KMS-11 (cell line): ENCODE data around the gene HEPACAM.

Source experiments
- H2AFZ ChIP-seq: fragments of 200-600 bp; sonication (generic); 2 replicates; pipeline ENCODE4 v1.6.1; 2016; ENCODE audit warnings: antibody characterized with exemption, mixed run types, low read depth
- H3K27ac ChIP-seq: fragments of 200-600 bp; sonication (generic); 2 replicates; pipeline ENCODE4 v1.6.1; 2016; ENCODE audit warnings: mild to moderate bottlenecking, mixed run types
- H3K27me3 ChIP-seq: fragments of 200-600 bp; sonication (generic); 2 replicates; pipeline ENCODE4 v1.6.1; 2017; ENCODE audit warnings: mild to moderate bottlenecking, low read depth, mixed run types, moderate library complexity; ENCODE audit not compliant: insufficient read depth
- H3K36me3 ChIP-seq: fragments of 200-600 bp; sonication (generic); 2 replicates; pipeline ENCODE4 v1.6.1; 2017; ENCODE audit warnings: mild to moderate bottlenecking, mixed run types; ENCODE audit not compliant: insufficient read depth
- H3K4me1 ChIP-seq: fragments of 200-600 bp; sonication (generic); 2 replicates; pipeline ENCODE4 v1.6.1; 2016; ENCODE audit warnings: mild to moderate bottlenecking, low read depth, mixed run types; ENCODE audit not compliant: poor library complexity, severe bottlenecking
- H3K4me2 ChIP-seq: fragments of 200-600 bp; sonication (generic); 2 replicates; pipeline ENCODE4 v1.7.0; 2016; ENCODE audit warnings: mild to moderate bottlenecking, mixed run types
- H3K4me3 ChIP-seq: fragments of 200-600 bp; sonication (generic); IDR thresholded peaks from 2 replicates; pipeline ENCODE4 v1.6.1; 2017; ENCODE audit warnings: low read depth, low read length, mixed read lengths; ENCODE audit not compliant: insufficient read depth
- H3K79me2 ChIP-seq: fragments of 200-600 bp; sonication (generic); 2 replicates; pipeline ENCODE4 v1.6.1; 2016; ENCODE audit warnings: low read depth, mixed run types; ENCODE audit not compliant: insufficient read depth
- H3K9ac ChIP-seq: fragments of 200-600 bp; sonication (generic); 2 replicates; pipeline ENCODE4 v1.6.1; 2016; ENCODE audit warnings: mild to moderate bottlenecking, mixed run types
- H4K20me1 ChIP-seq: fragments of 200-600 bp; sonication (generic); 2 replicates; pipeline ENCODE4 v1.6.1; 2016; ENCODE audit warnings: mild to moderate bottlenecking, mixed run types; ENCODE audit not compliant: insufficient read depth
- CTCF ChIP-seq: fragments of 200-600 bp; sonication (generic); conservative IDR thresholded peaks from 2 replicates; pipeline ENCODE4 v1.6.1; 2017; ENCODE audit warnings: low read depth, mild to moderate bottlenecking, antibody characterized with exemption, low read length, moderate library complexity, mixed read lengths

HEPACAM gene

GRCh38 chr11:124880958-124881357 lies 54.9 kb downstream of the HEPACAM start:
- H3K27me3 ChIP-seq, result no peaks in the 10 kb centered on the region
- H3K4me3 ChIP-seq, result no peak overlapping the region
- no peak overlapping the region for H3K9ac ChIP-seq
- H3K4me1 ChIP-seq, result no peaks in the 10 kb centered on the region
- no peaks in the 10 kb centered on the region for H3K36me3 ChIP-seq
- no peak for TF ChIP-seq CTCF
- no peaks in the 10 kb centered on the region for H3K79me2 ChIP-seq
- no peak overlapping the region for H2AFZ ChIP-seq
- H3K4me2 ChIP-seq, result no peak overlapping the region
- H4K20me1 ChIP-seq, result no peaks in the 10 kb centered on the region
- no peak overlapping the region for H3K27ac ChIP-seq

GRCh38 chr11:124880290-124880611 lies 55.6 kb downstream of the HEPACAM start:
- TF ChIP-seq CTCF, result no peak
- no peaks in the 10 kb centered on the region for H3K36me3 ChIP-seq
- H3K27me3 ChIP-seq, result no peaks in the 10 kb centered on the region
- H3K4me2 ChIP-seq, result no peak overlapping the region
- H3K27ac ChIP-seq, result no peak overlapping the region
- H3K9ac ChIP-seq, result no peak overlapping the region
- no peaks in the 10 kb centered on the region for H4K20me1 ChIP-seq
- H3K79me2 ChIP-seq, result no peaks in the 10 kb centered on the region
- H3K4me3 ChIP-seq, result no peak overlapping the region
- H3K4me1 ChIP-seq, result no peaks in the 10 kb centered on the region
- H2AFZ ChIP-seq, result no peak overlapping the region

- no peak overlapping the region for H2AFZ ChIP-seq
- H3K4me3 ChIP-seq, result no peak overlapping the region
- H3K4me2 ChIP-seq, result no peak overlapping the region
- H3K36me3 ChIP-seq, result no peaks in the 10 kb centered on the region
- H4K20me1 ChIP-seq, result no peaks in the 10 kb centered on the region
- H3K4me1 ChIP-seq, result no peaks in the 10 kb centered on the region
- no peak overlapping the region for H3K27ac ChIP-seq
- no peak overlapping the region for H3K9ac ChIP-seq
- no peaks in the 10 kb centered on the region for H3K27me3 ChIP-seq
- TF ChIP-seq CTCF, result no peak
- no peaks in the 10 kb centered on the region for H3K79me2 ChIP-seq
Observed at GRCh38 chr11:124879493-124880289, 56.2 kb downstream of the HEPACAM start.

- no peak for TF ChIP-seq CTCF
- Histone ChIP-seq H2AFZ (no peak overlapping the region), H3K4me1 (no peaks in the 10 kb centered on the region), H3K9ac (no peak overlapping the region), H3K36me3 (no peaks in the 10 kb centered on the region), H3K27ac (no peak overlapping the region), H3K27me3 (no peaks in the 10 kb centered on the region), H3K4me2 (no peak overlapping the region), H3K4me3 (no peak overlapping the region), H3K79me2 (no peaks in the 10 kb centered on the region), H4K20me1 (no peaks in the 10 kb centered on the region)
Observed at GRCh38 chr11:124878759-124879492, 56.9 kb downstream of the HEPACAM start.
